Gastrocnemius medialis (tissue), 4 donors: ENCODE measurements around the gene KIRREL2. TPM values are rescaled to one million over a fixed set of nuclear protein-coding genes. Genes with fewer than 3 reads are reported as not detected.

Experiments used
- ATAC-seq, 2 donors: fragments of 150-250 bp; one replicate each; pipeline ENCODE4 v1.9.1; 2016
- DNase-seq, 2 donors: peaks; one replicate each; pipeline ENCODE4 v3.0.0-alpha.2; 2019
- H3K27ac ChIP-seq, 4 donors: fragments of 200-600 bp; sonication (generic); 1 replicate in 1 of 4; 2 replicates in 3 of 4; pipeline ENCODE4 v1.5.1; 2016 to 2018; ENCODE audit warnings: mild to moderate bottlenecking in 2 of 4, moderate library complexity in 1 of 4
- H3K27me3 ChIP-seq, 3 donors: fragments of 200-600 bp; sonication (generic) in 2 of 3; 1 replicate in 1 of 3; 2 replicates in 2 of 3; pipeline versions ENCODE4 v1.5.1 to v1.6.0; 2016 to 2019; ENCODE audit warnings: mild to moderate bottlenecking in 1 of 3, moderate library complexity in 1 of 3
- H3K36me3 ChIP-seq, 2 donors: fragments of 200-600 bp; sonication (generic) in 1 of 2; one replicate each; pipeline ENCODE4 v1.5.1; 2017 to 2018
- H3K4me1 ChIP-seq, 2 donors: fragments of 200-600 bp; sonication (generic) in 1 of 2; one replicate each; pipeline ENCODE4 v1.5.1; 2016 to 2017; ENCODE audit warnings: mild to moderate bottlenecking in 2 of 2
- H3K4me3 ChIP-seq, 4 donors: fragments of 200-600 bp; sonication (generic) in 3 of 4; 1 replicate in 1 of 4; 2 replicates in 3 of 4; pipeline ENCODE4 v1.5.1; 2016 to 2019; ENCODE audit warnings: mild to moderate bottlenecking in 2 of 4
- H3K9me3 ChIP-seq, 3 donors: fragments of 200-600 bp; sonication (generic) in 2 of 3; 1 replicate in 1 of 3; 2 replicates in 2 of 3; pipeline ENCODE4 v1.5.1; 2016 to 2019
- CTCF ChIP-seq, 5 experiments: fragments of 450-650 bp in 3 of 5; fragments of 200-600 bp in 2 of 5; sonication (generic) in 2 of 5; IDR thresholded peaks in 4 of 5; conservative IDR thresholded peaks in 1 of 5; 1 replicate in 4 of 5; 2 replicates in 1 of 5; pipeline ENCODE4 v1.5.1; 2016 to 2019; ENCODE audit warnings: antibody characterized with exemption in 5 of 5, mild to moderate bottlenecking in 3 of 5, moderate library complexity in 3 of 5
- POLR2A ChIP-seq, 2 donors: fragments of 450-650 bp; IDR thresholded peaks; one replicate each; pipeline ENCODE4 v1.6.1; 2017; ENCODE audit warnings: antibody characterized with exemption in 2 of 2, mild to moderate bottlenecking in 2 of 2, moderate library complexity in 2 of 2
- in situ Hi-C, 4 donors: fragments of 200-750 bp; cut with MboI; loops; one replicate each; pipeline versions ENCODE4 v1.15.0 to v1.8.0; 2017; ENCODE audit warnings: low sequenced_read_pairs in 4 of 4
- intact Hi-C: fragments of 100-400 bp; cut with DNase I; formaldehyde crosslinking; loops from one replicate; pipeline ENCODE4 v1.15.1; 2023; ENCODE audit warnings: low total_unique reads
- total RNA-seq, 4 donors: library from RNA; depleted of rRNA; stranded (reverse); fragments of >200 nt; gene quantifications; one replicate each; pipeline versions ENCODE4 v1.1.0 to v1.2.3, GENCODE V29; 2016

Gene KIRREL2
- total RNA-seq, 4 donors from 2014 or later = not detected

- peaks cover 0 to 17% (median 0%) of the 10 kb centered on the region in 3 donors for H3K27me3 ChIP-seq
- in situ Hi-C loops (no loop called here), intact Hi-C loops (no loop called here)
- H3K4me3 ChIP-seq = no peak overlapping the region
- ATAC-seq (no peak), DNase-seq (no peak)
- no peaks in the 10 kb centered on the region for H3K4me1 ChIP-seq
- no peaks in the 10 kb centered on the region for H3K36me3 ChIP-seq
- H3K27ac ChIP-seq = no peak overlapping the region
- TF ChIP-seq CTCF (IDR thresholded peaks at IDR 0.05 in 4 of 5, conservative IDR thresholded peaks at IDR 0.05 in 1 of 5) = no peak
- TF ChIP-seq POLR2A (IDR thresholded peaks at IDR 0.05) = no peak
- no peaks in the 10 kb centered on the region for H3K9me3 ChIP-seq
Observed at GRCh38 chr19:35813043-35813890, 43.4 kb upstream of the KIRREL2 start.

- Histone ChIP-seq H3K9me3 (no peaks in the 10 kb centered on the region), H3K36me3 (no peaks in the 10 kb centered on the region), H3K27me3 (peaks cover 0 to 17% (median 8%) of the 10 kb centered on the region in 3 donors), H3K4me1 (no peaks in the 10 kb centered on the region), H3K27ac (no peak overlapping the region), H3K4me3 (no peak overlapping the region)
- in situ Hi-C loops (no loop called here), intact Hi-C loops (no loop called here)
- ATAC-seq (no peak), DNase-seq (no peak)
- TF ChIP-seq POLR2A (IDR thresholded peaks at IDR 0.05) (no peak), CTCF (IDR thresholded peaks at IDR 0.05 in 4 of 5, conservative IDR thresholded peaks at IDR 0.05 in 1 of 5) (no peak)
Observed at GRCh38 chr19:35816262-35816661, 40.4 kb upstream of the KIRREL2 start.

- intact Hi-C loops = no loop called here
- Histone ChIP-seq H3K4me1 (no peaks in the 10 kb centered on the region), H3K36me3 (no peaks in the 10 kb centered on the region), H3K27ac (no peak overlapping the region), H3K9me3 (no peaks in the 10 kb centered on the region), H3K27me3 (peaks cover 0 to 12% (median 8%) of the 10 kb centered on the region in 3 donors), H3K4me3 (no peak overlapping the region)
- in situ Hi-C loops = no loop called here
- ATAC-seq (no peak), DNase-seq (no peak)
- no peak for TF ChIP-seq CTCF (IDR thresholded peaks at IDR 0.05 in 4 of 5, conservative IDR thresholded peaks at IDR 0.05 in 1 of 5)
- TF ChIP-seq POLR2A (IDR thresholded peaks at IDR 0.05) = no peak
Observed at GRCh38 chr19:35816846-35817245, 39.9 kb upstream of the KIRREL2 start.

GRCh38 chr19:35818445-35818844 is 38.3 kb upstream of the KIRREL2 start:
- Histone ChIP-seq H3K4me1 (no peaks in the 10 kb centered on the region), H3K27ac (no peak overlapping the region), H3K36me3 (no peaks in the 10 kb centered on the region), H3K27me3 (peaks cover 0 to 8% (median 8%) of the 10 kb centered on the region in 3 donors), H3K9me3 (no peaks in the 10 kb centered on the region), H3K4me3 (no peak overlapping the region)
- in situ Hi-C loops (no loop called here), intact Hi-C loops (no loop called here)
- no peak for DNase-seq
- no peak for TF ChIP-seq CTCF (IDR thresholded peaks at IDR 0.05 in 4 of 5, conservative IDR thresholded peaks at IDR 0.05 in 1 of 5)
- no peak for TF ChIP-seq POLR2A (IDR thresholded peaks at IDR 0.05)
- ATAC-seq = no peak
